ENCODE measurements around the gene SLC35D2. TPM values are rescaled to one million over a fixed set of nuclear protein-coding genes. Genes with fewer than 3 reads are reported as not detected.

Gene SLC35D2
- total and polyA plus RNA-seq, 4 donors: 14.9 to 27.2 (median 21.5) TPM

DNA sequence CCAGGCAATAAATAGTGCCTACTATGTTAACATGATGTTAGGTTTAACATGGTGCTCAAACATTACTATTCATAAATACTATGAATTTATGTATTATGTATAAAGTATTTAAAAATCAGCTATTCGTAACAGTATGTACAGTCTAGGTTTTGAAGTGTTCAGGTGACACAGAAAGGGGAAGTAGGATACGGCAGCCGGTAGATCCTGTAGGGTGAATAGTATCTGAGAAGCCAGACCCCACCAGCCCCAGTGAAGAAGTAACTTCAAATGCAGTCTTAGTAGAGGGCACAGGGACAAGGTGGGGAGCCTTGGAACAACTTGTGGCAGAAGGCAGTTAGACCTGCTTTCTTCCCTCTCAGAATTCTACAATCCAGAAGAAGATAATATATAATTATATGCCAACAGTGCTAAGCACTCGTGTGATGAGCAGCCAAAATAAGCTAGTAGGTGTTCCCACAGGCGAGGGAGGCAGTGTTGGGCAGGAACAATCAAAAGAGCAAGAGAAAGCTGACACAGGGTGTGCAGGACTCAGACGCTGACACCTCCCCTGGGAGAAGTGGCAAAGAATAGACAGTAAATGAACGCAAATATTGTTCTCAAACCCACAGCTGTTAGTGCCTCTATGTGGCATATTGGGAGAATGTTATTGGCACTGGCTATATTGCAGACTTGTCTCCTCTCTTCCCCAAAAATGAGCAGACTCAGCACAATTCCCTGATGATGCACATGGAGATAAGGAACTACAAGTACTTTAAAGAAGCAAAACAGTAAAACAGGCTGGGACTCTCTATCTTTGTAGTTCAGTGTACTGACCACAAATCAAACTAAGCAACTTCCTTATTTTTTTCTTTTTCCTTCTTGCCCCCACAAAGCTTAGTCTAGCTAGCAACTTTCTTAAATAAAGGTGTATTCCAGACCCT is 30.1 kb upstream of the SLC35D2 start:
- peaks cover 0 to 6% (median 0%) of the 10 kb centered on the region in 5 donors for H3K4me1 ChIP-seq (ENCODE audit: control insufficient read depth in 5 of 5, insufficient read depth in 5 of 5, low read length in 5 of 5)
- DNase-seq (peak in 1 of 3 donors; percentile 27), ATAC-seq (ENCODE audit: insufficient read depth, low FRiP score) (no peak)

DNA sequence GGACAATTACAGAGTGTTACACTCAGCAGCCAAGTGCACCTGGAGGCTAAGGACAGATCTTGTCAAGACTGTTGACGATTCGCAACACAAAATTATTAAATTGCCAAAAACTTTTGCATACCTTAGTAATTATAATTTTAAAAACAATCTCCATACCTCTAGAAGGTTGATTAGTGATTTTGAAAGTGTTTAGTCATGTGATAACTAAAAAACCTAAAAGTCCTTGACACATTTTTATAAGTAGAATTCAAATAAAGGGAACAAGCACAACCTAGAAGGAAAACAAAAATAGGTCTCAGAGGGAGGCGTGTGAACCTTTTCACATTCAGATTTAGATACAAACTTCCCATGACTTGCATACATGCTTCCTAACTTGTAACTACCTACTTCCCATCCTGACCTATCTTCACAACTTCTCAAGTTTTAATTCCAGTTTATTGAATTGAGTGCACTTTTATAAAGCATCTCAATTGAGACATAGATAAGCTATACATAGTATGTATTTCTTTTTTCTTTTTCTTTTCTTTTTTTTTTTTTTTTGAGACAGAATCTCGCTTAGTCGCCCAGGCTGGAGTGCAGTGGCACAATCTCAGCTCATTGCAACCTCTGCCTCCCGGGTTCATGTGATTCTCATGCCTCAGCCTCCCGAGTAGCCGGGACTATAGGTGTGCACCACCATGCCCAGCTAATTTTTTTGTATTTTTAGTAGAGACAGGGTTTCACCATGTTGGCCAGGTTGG is 28.8 kb upstream of the SLC35D2 start:
- Histone ChIP-seq H3K4me3 (no peak overlapping the region), H3K36me3 (ENCODE audit: control insufficient read depth in 4 of 4, insufficient read depth in 4 of 4, low read length in 4 of 4) (peaks cover 0 to 9% (median 0%) of the 10 kb centered on the region in 4 donors), H3K27me3 (ENCODE audit: control insufficient read depth in 3 of 3, insufficient read depth in 3 of 3, low read length in 2 of 3) (no peaks in the 10 kb centered on the region), H3K9me3 (ENCODE audit: control insufficient read depth in 4 of 4, insufficient read depth in 3 of 4, low read length in 3 of 4) (no peaks in the 10 kb centered on the region), H3K27ac (ENCODE audit: low read depth in 1 of 2, low read length in 1 of 2) (no peak overlapping the region), H3K9ac (ENCODE audit: insufficient read depth in 1 of 2, low read length in 2 of 2) (no peak overlapping the region), H3K4me1 (ENCODE audit: control insufficient read depth in 5 of 5, insufficient read depth in 5 of 5, low read length in 5 of 5) (peaks cover 0 to 6% (median 0%) of the 10 kb centered on the region in 5 donors)
- WGBS, 2 donors: 85 to 86% methylated on average over 8 of the region's 8 CpGs
- ATAC-seq (ENCODE audit: insufficient read depth, low FRiP score) (no peak), DNase-seq (no peak)
- TF ChIP-seq, protein P1, sequence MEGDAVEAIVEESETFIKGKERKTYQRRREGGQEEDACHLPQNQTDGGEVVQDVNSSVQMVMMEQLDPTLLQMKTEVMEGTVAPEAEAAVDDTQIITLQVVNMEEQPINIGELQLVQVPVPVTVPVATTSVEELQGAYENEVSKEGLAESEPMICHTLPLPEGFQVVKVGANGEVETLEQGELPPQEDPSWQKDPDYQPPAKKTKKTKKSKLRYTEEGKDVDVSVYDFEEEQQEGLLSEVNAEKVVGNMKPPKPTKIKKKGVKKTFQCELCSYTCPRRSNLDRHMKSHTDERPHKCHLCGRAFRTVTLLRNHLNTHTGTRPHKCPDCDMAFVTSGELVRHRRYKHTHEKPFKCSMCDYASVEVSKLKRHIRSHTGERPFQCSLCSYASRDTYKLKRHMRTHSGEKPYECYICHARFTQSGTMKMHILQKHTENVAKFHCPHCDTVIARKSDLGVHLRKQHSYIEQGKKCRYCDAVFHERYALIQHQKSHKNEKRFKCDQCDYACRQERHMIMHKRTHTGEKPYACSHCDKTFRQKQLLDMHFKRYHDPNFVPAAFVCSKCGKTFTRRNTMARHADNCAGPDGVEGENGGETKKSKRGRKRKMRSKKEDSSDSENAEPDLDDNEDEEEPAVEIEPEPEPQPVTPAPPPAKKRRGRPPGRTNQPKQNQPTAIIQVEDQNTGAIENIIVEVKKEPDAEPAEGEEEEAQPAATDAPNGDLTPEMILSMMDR (IDR thresholded peaks at IDR 0.05; ENCODE audit: control extremely low read depth, extremely low read depth): no peak

More for the DNA sequence above, 30.1 kb upstream of the SLC35D2 start:
- Histone ChIP-seq H3K4me3 (no peak overlapping the region), H3K27ac (ENCODE audit: low read depth in 1 of 2, low read length in 1 of 2) (no peak overlapping the region), H3K9ac (ENCODE audit: insufficient read depth in 1 of 2, low read length in 2 of 2) (no peak overlapping the region), H3K9me3 (ENCODE audit: control insufficient read depth in 4 of 4, insufficient read depth in 3 of 4, low read length in 3 of 4) (no peaks in the 10 kb centered on the region), H3K36me3 (ENCODE audit: control insufficient read depth in 4 of 4, insufficient read depth in 4 of 4, low read length in 4 of 4) (peaks cover 0 to 9% (median 0%) of the 10 kb centered on the region in 4 donors), H3K27me3 (ENCODE audit: control insufficient read depth in 3 of 3, insufficient read depth in 3 of 3, low read length in 2 of 3) (no peaks in the 10 kb centered on the region)
- WGBS, 2 donors: 32 to 60% methylated on average over 7 of the region's 7 CpGs
- TF ChIP-seq, protein P1 (IDR thresholded peaks at IDR 0.05; ENCODE audit: control extremely low read depth, extremely low read depth): no peak

DNA sequence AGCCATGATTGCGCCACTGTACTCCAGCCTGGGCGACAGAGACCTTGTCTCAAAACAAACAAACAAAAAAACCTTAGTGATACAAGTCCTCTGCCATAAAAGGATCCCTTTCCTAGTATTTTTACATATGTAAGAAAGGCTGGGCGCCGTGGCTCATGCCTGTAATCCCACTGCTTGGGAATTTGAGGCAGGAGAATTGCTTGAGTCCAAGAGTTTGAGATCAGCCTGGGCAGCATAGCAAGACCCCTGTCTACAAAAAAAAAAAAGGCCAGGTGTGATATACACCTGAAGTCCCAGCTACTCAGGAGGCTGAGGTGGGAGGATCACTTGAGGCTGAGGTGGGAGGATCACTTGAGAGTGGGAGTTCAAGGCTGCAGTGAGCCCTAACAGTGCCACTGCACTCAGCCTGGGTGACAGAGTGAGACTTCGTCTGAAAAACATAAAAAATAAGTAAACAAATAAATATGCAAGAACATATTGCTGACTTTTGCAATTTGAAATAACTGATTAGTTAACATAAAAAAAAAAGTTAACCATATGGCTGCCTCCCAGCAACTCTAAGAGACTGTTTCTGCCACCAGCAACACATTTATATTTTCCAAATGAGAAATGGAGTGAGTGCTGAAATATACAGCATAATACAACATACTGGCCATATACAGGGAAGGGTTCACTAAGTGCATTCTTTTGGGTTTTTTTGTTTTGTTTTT is 27.8 kb upstream of the SLC35D2 start:
- 87 to 92% methylated on average over 5 of the region's 5 CpGs for WGBS, 2 donors
- no peak for DNase-seq

More for the DNA sequence above, 27.8 kb upstream of the SLC35D2 start:
- H3K36me3 ChIP-seq (ENCODE audit: control insufficient read depth in 4 of 4, insufficient read depth in 4 of 4, low read length in 4 of 4): peaks cover 0 to 6% (median 0%) of the 10 kb centered on the region in 4 donors
- H3K4me3 ChIP-seq: no peak overlapping the region
- H3K9me3 ChIP-seq (ENCODE audit: control insufficient read depth in 4 of 4, insufficient read depth in 3 of 4, low read length in 3 of 4): no peaks in the 10 kb centered on the region
- TF ChIP-seq, protein P1 (IDR thresholded peaks at IDR 0.05; ENCODE audit: control extremely low read depth, extremely low read depth): no peak
- no peak for ATAC-seq (ENCODE audit: insufficient read depth, low FRiP score)
- H3K27ac ChIP-seq (ENCODE audit: low read depth in 1 of 2, low read length in 1 of 2): no peak overlapping the region
- no peak overlapping the region for H3K9ac ChIP-seq (ENCODE audit: insufficient read depth in 1 of 2, low read length in 2 of 2)
- no peaks in the 10 kb centered on the region for H3K4me1 ChIP-seq (ENCODE audit: control insufficient read depth in 5 of 5, insufficient read depth in 5 of 5, low read length in 5 of 5)
- no peaks in the 10 kb centered on the region for H3K27me3 ChIP-seq (ENCODE audit: control insufficient read depth in 3 of 3, insufficient read depth in 3 of 3, low read length in 2 of 3)

Data from lung (tissue), 12 donors.